Measurements from ENCODE around the gene PHLPP1. TPM values are rescaled to one million over a fixed set of nuclear protein-coding genes. Genes with fewer than 3 reads are reported as not detected.

PHLPP1 gene
- polyA plus RNA-seq, 1 donor from 2014 or later: 0.83 TPM

DNA sequence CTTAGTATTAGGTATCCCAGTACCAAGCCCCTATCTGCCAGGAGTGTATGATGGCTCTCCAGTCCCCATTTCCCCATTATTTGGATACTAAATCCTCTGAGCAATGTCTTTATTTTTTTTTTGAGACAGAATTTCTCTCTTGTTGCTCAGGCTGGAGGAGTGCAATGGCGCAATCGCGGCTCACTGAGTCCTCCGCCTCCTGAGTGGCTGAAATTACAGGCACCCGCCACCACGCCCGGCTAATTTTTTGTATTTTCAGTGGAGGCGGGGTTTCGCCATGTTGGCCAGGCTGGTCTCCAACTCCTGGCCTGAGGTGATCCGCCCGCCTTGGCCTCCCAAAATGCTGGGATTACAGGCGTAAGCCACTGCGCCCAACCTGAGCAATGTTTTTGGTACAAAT, 3.6 kb upstream of the PHLPP1 start:
- Mint-ChIP-seq H3K4me3 (peak overlapping the region in 1 of 4 donors; percentile 50), H3K4me1 (peaks cover 3 to 7% (median 4%) of the 10 kb centered on the region in 3 donors), H3K27me3 (no peaks in the 10 kb centered on the region), H3K9me3 (no peaks in the 10 kb centered on the region), H3K27ac (no peak overlapping the region), H3K36me3 (no peaks in the 10 kb centered on the region)

DNA sequence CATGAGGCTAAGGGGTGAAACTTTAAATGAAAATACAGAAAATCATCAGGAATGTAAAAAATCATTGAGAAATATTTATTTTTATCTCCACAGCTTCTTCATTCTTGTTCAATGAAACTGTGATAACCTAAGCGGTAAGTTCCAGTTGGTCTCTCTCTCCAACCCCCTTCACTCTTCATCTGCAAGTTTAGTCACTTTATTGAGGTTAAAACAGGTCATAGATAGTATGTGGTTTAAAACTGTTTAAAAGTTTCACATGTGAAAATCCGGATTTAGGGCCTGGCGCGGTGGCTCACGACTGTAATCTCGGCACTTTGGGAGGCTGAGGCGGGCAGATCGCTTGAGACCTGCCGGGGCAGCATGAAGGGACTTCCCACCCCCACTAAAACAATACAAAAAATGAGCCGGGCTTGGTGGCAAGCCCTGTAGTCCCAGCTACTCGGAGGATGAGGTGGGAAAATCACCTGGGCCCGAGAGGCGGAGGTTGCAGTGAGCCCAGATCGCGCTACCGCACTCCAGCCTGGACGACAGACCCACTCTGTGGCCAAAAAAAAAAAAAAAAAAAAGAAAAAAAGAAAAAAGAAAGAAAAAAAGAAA, 1.6 kb upstream of the PHLPP1 start:
- Mint-ChIP-seq H3K4me1 (peaks cover 9 to 20% (median 15%) of the 10 kb centered on the region in 3 donors), H3K9me3 (no peaks in the 10 kb centered on the region), H3K27me3 (no peaks in the 10 kb centered on the region), H3K36me3 (no peaks in the 10 kb centered on the region), H3K4me3 (peak overlapping the region in 1 of 4 donors; percentile 97), H3K27ac (peak overlapping the region; percentile 73 to 95 (median 91))

DNA sequence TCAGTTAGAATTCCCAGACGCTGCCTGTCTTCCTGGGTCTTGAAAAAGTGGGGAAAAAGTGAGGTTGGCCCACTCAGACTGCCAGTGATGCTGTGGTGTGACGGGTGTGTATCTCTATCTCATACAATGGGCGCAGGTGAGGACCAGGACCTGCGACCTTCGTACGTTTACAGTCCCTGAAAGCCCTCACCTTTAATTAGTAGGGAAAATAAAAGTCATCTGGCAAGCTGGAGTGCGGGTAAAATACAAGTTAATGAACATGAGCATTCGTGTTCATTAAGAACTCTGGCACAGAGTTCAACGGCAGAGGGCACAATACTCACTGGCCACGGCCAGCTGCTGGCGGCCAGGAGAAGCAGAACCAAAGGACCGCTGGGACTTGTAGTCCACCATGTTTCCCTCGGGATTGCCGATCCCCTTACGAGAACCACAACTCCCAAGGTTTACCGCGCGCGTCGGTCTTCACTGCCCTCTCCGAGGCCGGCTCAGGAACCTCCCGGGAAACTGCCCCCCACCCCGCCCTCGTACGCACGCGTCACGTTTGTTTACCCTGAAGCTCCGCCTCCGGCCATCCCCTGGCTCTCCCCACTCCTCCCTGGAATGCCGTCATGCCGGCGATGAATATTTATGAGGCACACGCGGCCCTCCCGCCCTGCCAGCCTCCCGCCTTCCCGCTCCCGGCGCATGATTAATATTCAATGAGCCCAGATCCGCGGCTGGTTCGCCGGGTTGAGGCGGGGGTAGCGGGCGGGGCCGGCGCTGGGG, 488 bp upstream of the PHLPP1 start:
- Mint-ChIP-seq H3K4me3 (peak overlapping the region; percentile 95 to 99 (median 98)), H3K4me1 (peaks cover 13 to 28% (median 26%) of the 10 kb centered on the region in 3 donors), H3K27ac (peak overlapping the region; percentile 91 to 98 (median 95)), H3K36me3 (no peaks in the 10 kb centered on the region), H3K9me3 (no peaks in the 10 kb centered on the region), H3K27me3 (peaks cover 2% of the 10 kb centered on the region)

GRCh38 chr18:62715759-62716615, 646 bp downstream of the PHLPP1 start:
- Mint-ChIP-seq H3K4me3 (peak overlapping the region; percentile 75 to 99 (median 96)), H3K4me1 (peaks cover 13 to 35% (median 28%) of the 10 kb centered on the region in 3 donors), H3K27ac (peak overlapping the region; percentile 39 to 95 (median 91)), H3K27me3 (peaks cover 2% of the 10 kb centered on the region), H3K9me3 (no peaks in the 10 kb centered on the region), H3K36me3 (no peaks in the 10 kb centered on the region)

- Mint-ChIP-seq H3K27ac (peak overlapping the region in 2 of 3 donors; percentile 73 to 85), H3K4me1 (peaks cover 13 to 38% (median 31%) of the 10 kb centered on the region in 3 donors), H3K4me3 (peak overlapping the region; percentile 88 to 91 (median 88)), H3K27me3 (peaks cover 2% of the 10 kb centered on the region), H3K9me3 (no peaks in the 10 kb centered on the region), H3K36me3 (no peaks in the 10 kb centered on the region)
Observed at GRCh38 chr18:62716619-62717168, 1.4 kb downstream of the PHLPP1 start.

- H3K27me3 Mint-ChIP-seq: peaks cover 2% of the 10 kb centered on the region
- peak overlapping the region; percentile 88 to 91 (median 88) for H3K4me3 Mint-ChIP-seq
- H3K4me1 Mint-ChIP-seq: peaks cover 13 to 38% (median 31%) of the 10 kb centered on the region in 3 donors
- H3K36me3 Mint-ChIP-seq: no peaks in the 10 kb centered on the region
- H3K27ac Mint-ChIP-seq: peak overlapping the region; percentile 54 to 85 (median 73)
- H3K9me3 Mint-ChIP-seq: no peaks in the 10 kb centered on the region
Observed at GRCh38 chr18:62717169-62717924, 2.0 kb downstream of the PHLPP1 start.

- peak overlapping the region in 1 of 3 donors; percentile 73 for H3K27ac Mint-ChIP-seq
- H3K4me3 Mint-ChIP-seq: peak overlapping the region; percentile 88 to 91 (median 88)
- no peaks in the 10 kb centered on the region for H3K9me3 Mint-ChIP-seq
- H3K4me1 Mint-ChIP-seq: peaks cover 13 to 40% (median 31%) of the 10 kb centered on the region in 3 donors
- no peaks in the 10 kb centered on the region for H3K36me3 Mint-ChIP-seq
- H3K27me3 Mint-ChIP-seq: peaks cover 2% of the 10 kb centered on the region
Observed at GRCh38 chr18:62717925-62718800, 2.8 kb downstream of the PHLPP1 start.

DNA sequence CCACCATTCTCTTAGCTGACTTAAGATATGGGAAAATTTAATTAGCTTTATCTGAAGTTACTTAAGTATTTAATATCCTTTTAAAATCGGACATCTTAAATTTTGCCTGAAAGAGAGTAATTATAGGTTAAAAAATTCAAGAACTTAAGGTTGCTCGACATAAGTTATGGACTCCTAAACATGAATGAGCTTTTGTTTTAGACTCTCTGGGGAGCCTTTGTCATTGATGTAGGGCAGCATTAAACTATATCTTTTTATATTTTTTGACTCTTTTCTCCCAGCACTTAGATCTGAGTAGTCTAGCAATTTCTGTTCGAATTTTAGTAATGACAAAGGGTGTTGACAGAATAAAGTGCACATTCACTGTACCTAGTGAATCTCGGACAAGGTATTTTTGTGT, 4.7 kb downstream of the PHLPP1 start:
- H3K4me1 Mint-ChIP-seq: peaks cover 12 to 39% (median 31%) of the 10 kb centered on the region in 3 donors
- no peak overlapping the region for H3K27ac Mint-ChIP-seq
- no peak overlapping the region for H3K4me3 Mint-ChIP-seq
- H3K9me3 Mint-ChIP-seq: no peaks in the 10 kb centered on the region
- H3K27me3 Mint-ChIP-seq: peaks cover 2% of the 10 kb centered on the region
- no peaks in the 10 kb centered on the region for H3K36me3 Mint-ChIP-seq

DNA sequence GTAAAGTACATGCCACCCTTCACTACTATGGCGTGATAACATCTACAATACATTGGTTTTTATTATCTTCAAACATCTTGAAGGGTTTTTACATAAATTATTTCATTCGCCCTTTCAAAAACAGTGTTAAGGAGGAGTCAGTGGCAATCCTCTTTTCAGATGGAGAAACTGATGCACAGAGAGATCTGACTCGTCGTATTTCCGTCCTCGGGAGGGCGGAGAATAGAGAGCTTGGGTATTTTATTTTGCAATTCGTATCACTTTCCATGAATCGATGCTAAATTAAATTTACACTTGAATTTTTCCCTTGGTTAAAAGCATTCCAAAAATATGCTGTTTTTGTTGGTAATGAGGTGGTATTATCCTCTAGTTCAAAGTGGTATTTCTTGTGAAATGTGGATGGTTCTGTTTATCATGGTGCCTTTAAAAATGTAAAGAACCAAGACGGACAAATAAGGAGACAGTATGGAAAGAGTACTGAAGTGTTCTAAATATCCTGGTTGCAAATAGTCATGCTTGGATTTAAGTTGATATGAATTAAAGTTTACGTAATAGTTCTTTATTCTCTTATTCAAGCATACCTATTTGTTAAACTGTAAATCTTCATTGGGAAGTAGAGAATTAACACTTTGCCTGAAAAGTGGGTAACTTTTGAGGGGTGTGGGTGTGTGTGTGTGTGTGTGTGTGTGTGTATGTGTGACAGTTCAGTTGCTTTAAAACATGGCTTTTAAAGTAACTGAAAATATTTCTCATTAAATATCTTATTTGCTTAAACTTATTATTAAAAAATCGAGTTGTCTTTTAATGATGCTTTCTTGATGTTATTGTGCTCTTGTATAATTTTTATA, 5.6 kb downstream of the PHLPP1 start:
- Mint-ChIP-seq H3K4me1 (peaks cover 12 to 41% (median 31%) of the 10 kb centered on the region in 3 donors), H3K4me3 (no peak overlapping the region), H3K36me3 (no peaks in the 10 kb centered on the region), H3K27ac (no peak overlapping the region), H3K9me3 (no peaks in the 10 kb centered on the region), H3K27me3 (peaks cover 2% of the 10 kb centered on the region)

- Mint-ChIP-seq H3K4me3 (no peak overlapping the region), H3K9me3 (no peaks in the 10 kb centered on the region), H3K36me3 (no peaks in the 10 kb centered on the region), H3K4me1 (peaks cover 11 to 40% (median 30%) of the 10 kb centered on the region in 3 donors), H3K27me3 (peaks cover 2% of the 10 kb centered on the region), H3K27ac (no peak overlapping the region)
Observed at GRCh38 chr18:62721839-62722795, 6.8 kb downstream of the PHLPP1 start.

DNA sequence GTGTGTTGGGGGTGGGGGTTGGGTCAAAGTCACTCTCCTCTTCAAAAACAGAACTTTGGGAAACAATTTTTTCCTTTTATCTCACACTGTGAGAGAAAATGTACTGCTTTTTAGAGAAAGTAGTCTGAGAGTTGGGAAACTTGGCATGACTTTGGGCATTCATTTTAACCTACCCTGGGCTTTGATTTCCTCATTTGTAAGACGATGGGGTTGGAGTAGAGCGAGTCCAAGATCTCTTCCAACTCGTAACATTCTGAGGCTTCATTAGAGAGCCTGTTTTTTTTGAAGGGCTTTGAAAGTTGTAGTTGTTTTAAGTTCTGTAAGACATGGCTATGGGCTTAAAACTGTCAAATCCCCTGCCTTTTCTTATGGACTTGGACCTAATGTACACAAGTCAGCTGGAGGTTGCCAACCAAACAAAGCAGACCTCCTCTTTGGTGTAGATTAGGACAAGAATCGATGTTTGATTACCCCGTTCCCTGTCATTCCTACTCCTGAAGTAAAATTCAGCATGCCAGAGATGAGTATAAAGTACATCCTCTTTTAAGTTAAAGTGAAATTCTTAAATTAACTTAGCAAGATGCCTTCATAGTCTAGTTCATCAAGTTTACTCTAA, 8.4 kb downstream of the PHLPP1 start:
- H3K4me3 Mint-ChIP-seq: no peak overlapping the region
- H3K27ac Mint-ChIP-seq: no peak overlapping the region
- no peaks in the 10 kb centered on the region for H3K9me3 Mint-ChIP-seq
- peaks cover 2% of the 10 kb centered on the region for H3K27me3 Mint-ChIP-seq
- H3K4me1 Mint-ChIP-seq: peaks cover 6 to 30% (median 22%) of the 10 kb centered on the region in 3 donors
- H3K36me3 Mint-ChIP-seq: no peaks in the 10 kb centered on the region

All from IgD-negative memory B cell (primary cell).